ENCODE measurements around the gene FGD6. TPM values are rescaled to one million over a fixed set of nuclear protein-coding genes. Genes with fewer than 3 reads are reported as not detected.
"Not testable (repeated sequence)": the region's sequence is repeated elsewhere in the genome, so short reads cannot be mapped to it uniquely, and the experiment has no call there.

FGD6 gene
- total and polyA plus RNA-seq, 2 experiments from 2014 or later, result 3.0 to 5.9 TPM

DNA sequence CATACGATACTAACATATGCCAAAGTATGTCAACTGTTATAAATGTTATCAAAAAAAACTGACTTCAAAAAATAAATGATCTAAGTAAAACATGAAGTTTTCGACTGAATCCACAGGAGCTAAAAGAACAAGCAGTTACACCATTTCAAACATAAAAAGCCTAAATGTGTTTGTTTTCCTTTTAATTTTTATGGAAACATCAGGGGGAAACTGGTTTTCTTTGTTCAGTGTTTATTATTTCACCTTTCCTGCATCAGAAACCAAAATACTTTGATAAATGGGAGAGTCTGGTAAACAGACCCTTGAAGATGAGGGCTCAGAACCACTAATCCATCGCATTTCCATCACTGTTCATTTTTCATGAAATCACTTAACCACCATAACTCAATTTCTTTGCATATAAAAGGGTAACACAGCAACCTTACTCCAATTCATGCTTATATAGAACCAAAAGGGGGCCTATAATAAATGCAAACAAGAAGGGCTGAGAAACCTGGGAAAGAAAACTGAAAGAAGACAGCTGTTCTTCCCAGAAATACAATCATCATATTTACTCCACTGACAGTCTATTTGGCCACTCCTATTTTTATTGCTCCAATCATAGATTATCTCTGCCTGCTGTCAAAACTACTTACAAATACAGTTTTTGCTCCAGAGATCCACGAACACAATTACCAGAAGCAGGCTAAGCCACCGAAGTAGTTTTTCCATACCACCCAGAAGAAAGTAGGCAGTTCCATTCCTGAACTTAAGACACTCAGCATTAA, 17.0 kb downstream of the FGD6 start:
- Histone ChIP-seq H3K79me2 (ENCODE audit: insufficient read depth) (peaks cover 61% of the 10 kb centered on the region), H3K4me2 (ENCODE audit: unreplicated experiment) (peak overlapping the region; percentile 67), H3K9ac (peak overlapping the region; percentile 39), H3K9me2 (ENCODE audit: insufficient read depth) (no peaks in the 10 kb centered on the region), H4K20me1 (ENCODE audit: insufficient read depth) (no peaks in the 10 kb centered on the region), H3K4me1 (ENCODE audit: insufficient read depth) (peaks cover 54% of the 10 kb centered on the region), H3K27me3 (replicated peaks; ENCODE audit: insufficient read depth) (no peaks in the 10 kb centered on the region), H2AFZ (peak overlapping the region; percentile 65), H3K27ac (peak overlapping the region; percentile 57), H3K36me3 (ENCODE audit: low read depth) (no peaks in the 10 kb centered on the region), H3K4me3 (peak overlapping the region; percentile 49), H3K9me3 (ENCODE audit: low read depth) (no peaks in the 10 kb centered on the region), H3F3A (ENCODE audit: insufficient read depth) (peaks cover 47% of the 10 kb centered on the region)
- DNase-seq, result peak; percentile 31
- in situ Hi-C loops (cut with MboI), result no loop called here
- no peak for TF ChIP-seq EZH2phosphoT487 (IDR thresholded peaks at IDR 0.05; ENCODE audit: insufficient read depth, low read depth)
- no peak for TF ChIP-seq EZH2 (IDR thresholded peaks at IDR 0.05; ENCODE audit: insufficient read depth, poor library complexity, severe bottlenecking)
- WGBS, 2 experiments (ENCODE audit: low coverage in 1 of 2, low lambda C conversion rate in 2 of 2, missing lambda C conversion rate in 2 of 2), result 56 to 59% methylated on average over 5 of the region's 5 CpGs

DNA sequence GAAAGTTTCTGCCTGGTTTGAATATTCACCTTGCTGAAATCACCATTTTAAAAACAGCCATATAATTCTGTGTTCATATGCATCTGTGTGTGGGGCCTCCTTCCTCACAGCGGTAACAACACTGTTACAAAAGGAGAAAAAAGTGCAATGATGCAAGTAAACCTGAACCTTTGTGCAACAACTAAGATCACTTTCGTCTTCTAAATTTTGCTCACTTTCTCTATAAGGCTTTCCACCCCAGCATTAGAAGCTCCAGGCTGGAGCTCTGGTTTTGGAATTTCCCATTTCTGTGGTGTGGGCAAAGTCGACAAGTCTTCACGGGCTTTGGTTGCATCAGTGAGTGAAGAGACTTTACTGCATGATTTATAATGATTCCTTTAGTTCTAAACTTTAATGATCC, 18.4 kb downstream of the FGD6 start:
- in situ Hi-C loops (cut with MboI), result no loop called here
- Histone ChIP-seq H3F3A (ENCODE audit: insufficient read depth) (peaks cover 33% of the 10 kb centered on the region), H3K27ac (no peak overlapping the region), H3K79me2 (ENCODE audit: insufficient read depth) (peaks cover 59% of the 10 kb centered on the region), H3K9ac (no peak overlapping the region), H3K4me3 (no peak overlapping the region), H3K9me2 (ENCODE audit: insufficient read depth) (no peaks in the 10 kb centered on the region), H3K4me2 (ENCODE audit: unreplicated experiment) (no peak overlapping the region), H3K27me3 (replicated peaks; ENCODE audit: insufficient read depth) (no peaks in the 10 kb centered on the region), H2AFZ (no peak overlapping the region), H3K36me3 (ENCODE audit: low read depth) (no peaks in the 10 kb centered on the region), H3K9me3 (ENCODE audit: low read depth) (no peaks in the 10 kb centered on the region), H4K20me1 (ENCODE audit: insufficient read depth) (no peaks in the 10 kb centered on the region), H3K4me1 (ENCODE audit: insufficient read depth) (peaks cover 41% of the 10 kb centered on the region)
- TF ChIP-seq EZH2 (IDR thresholded peaks at IDR 0.05; ENCODE audit: insufficient read depth, poor library complexity, severe bottlenecking) (no peak), EZH2phosphoT487 (IDR thresholded peaks at IDR 0.05; ENCODE audit: insufficient read depth, low read depth) (no peak)
- DNase-seq, result no peak
- 96% methylated on average over 4 of the region's 4 CpGs for WGBS, 2 experiments (ENCODE audit: low coverage in 1 of 2, low lambda C conversion rate in 2 of 2, missing lambda C conversion rate in 2 of 2)

DNA sequence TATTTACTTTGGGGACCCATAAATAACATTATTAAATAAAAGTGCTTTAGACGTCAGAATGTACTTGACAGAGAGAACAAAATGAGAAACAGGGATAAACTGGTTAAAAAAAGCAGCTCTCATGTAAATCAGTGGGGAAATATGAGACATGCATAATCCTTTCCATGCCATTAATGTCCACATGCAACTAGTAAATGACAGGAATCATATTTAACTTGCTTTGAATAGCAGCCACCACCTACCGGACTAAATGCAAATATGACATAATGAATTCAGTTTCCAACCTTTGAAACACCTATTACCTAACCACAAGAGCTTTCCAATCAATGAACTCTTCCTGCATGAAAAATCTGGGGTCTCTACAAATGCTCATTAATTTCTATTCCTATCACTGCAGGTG, 19.6 kb downstream of the FGD6 start:
- H3K36me3 ChIP-seq (ENCODE audit: low read depth), result no peaks in the 10 kb centered on the region
- no peak overlapping the region for H2AFZ ChIP-seq
- TF ChIP-seq EZH2phosphoT487 (IDR thresholded peaks at IDR 0.05; ENCODE audit: insufficient read depth, low read depth), result no peak
- TF ChIP-seq EZH2 (IDR thresholded peaks at IDR 0.05; ENCODE audit: insufficient read depth, poor library complexity, severe bottlenecking), result no peak
- no peaks in the 10 kb centered on the region for H4K20me1 ChIP-seq (ENCODE audit: insufficient read depth)
- H3K4me1 ChIP-seq (ENCODE audit: insufficient read depth), result peaks cover 28% of the 10 kb centered on the region
- no peak overlapping the region for H3K4me3 ChIP-seq
- H3K27me3 ChIP-seq (replicated peaks; ENCODE audit: insufficient read depth), result no peaks in the 10 kb centered on the region
- no peak overlapping the region for H3K9ac ChIP-seq
- no peak for DNase-seq
- in situ Hi-C loops (cut with MboI), result no loop called here
- 96 to 98% methylated on average over 2 of the region's 2 CpGs for WGBS, 2 experiments (ENCODE audit: low coverage in 1 of 2, low lambda C conversion rate in 2 of 2, missing lambda C conversion rate in 2 of 2)
- H3K9me2 ChIP-seq (ENCODE audit: insufficient read depth), result no peaks in the 10 kb centered on the region
- no peak overlapping the region for H3K27ac ChIP-seq
- no peaks in the 10 kb centered on the region for H3K9me3 ChIP-seq (ENCODE audit: low read depth)
- H3K4me2 ChIP-seq (ENCODE audit: unreplicated experiment), result no peak overlapping the region
- H3K79me2 ChIP-seq (ENCODE audit: insufficient read depth), result peaks cover 56% of the 10 kb centered on the region
- peaks cover 20% of the 10 kb centered on the region for H3F3A ChIP-seq (ENCODE audit: insufficient read depth)

DNA sequence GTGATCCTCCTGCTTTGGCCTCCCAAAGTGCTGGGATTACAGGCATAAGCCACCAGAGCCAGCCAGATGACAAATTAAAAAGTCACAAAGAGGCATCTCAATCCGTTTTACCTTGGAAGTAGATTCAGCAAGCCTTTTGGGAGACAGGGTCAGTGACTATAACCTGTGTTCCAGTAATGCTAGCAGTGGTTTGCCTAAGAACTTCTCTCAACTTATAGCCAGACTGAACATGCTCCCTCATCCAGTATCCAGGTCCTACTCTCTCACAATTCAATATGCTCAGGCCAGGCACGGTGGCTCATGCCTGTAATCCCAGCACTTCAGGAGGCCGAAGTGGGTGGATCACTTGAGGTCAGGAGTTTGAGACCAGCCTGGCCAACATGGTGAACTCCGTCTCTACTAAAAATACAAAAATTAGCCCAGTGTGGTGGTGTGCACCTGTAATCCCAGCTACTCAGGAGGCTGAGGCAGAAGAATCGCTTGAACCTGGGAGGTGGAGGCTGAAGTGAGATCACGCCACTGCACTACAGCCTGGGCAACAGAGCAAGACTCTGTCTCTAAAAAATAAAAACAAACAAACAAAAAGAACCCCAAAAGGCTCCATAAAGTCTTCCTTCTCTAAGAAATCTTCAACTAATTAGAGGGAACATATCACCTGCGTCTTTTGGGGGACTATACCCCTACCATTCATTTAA, 20.2 kb downstream of the FGD6 start:
- peaks cover 57% of the 10 kb centered on the region for H3K79me2 ChIP-seq (ENCODE audit: insufficient read depth)
- in situ Hi-C loops (cut with MboI), result not testable (repeated sequence)
- 89 to 92% methylated on average over 7 of the region's 7 CpGs for WGBS, 2 experiments (ENCODE audit: low coverage in 1 of 2, low lambda C conversion rate in 2 of 2, missing lambda C conversion rate in 2 of 2)

More for the DNA sequence above, 20.2 kb downstream of the FGD6 start:
- not testable (repeated sequence) for H3K9me2 ChIP-seq (ENCODE audit: insufficient read depth); H4K20me1 ChIP-seq (ENCODE audit: insufficient read depth); H3K27me3 ChIP-seq (replicated peaks; ENCODE audit: insufficient read depth); H3K4me3 ChIP-seq; H3K9me3 ChIP-seq (ENCODE audit: low read depth); H3K27ac ChIP-seq; H3K4me2 ChIP-seq (ENCODE audit: unreplicated experiment); H2AFZ ChIP-seq; DNase-seq; H3K9ac ChIP-seq; H3K36me3 ChIP-seq (ENCODE audit: low read depth)
- H3K4me1 ChIP-seq (ENCODE audit: insufficient read depth), result peaks cover 23% of the 10 kb centered on the region
- H3F3A ChIP-seq (ENCODE audit: insufficient read depth), result peaks cover 17% of the 10 kb centered on the region; the same call in 1 of the 2 replicates
